AG09309 (cell line): ENCODE measurements around the gene CC2D2B.

ENCODE experiments used
- DNase-seq: peaks from one replicate; pipeline ENCODE4 v3.0.0-alpha.2; 2010; ENCODE audit warnings: low read depth
- H3K4me3 ChIP-seq: 2 replicates; pipeline ENCODE4 v1.5.1; 2011; ENCODE audit warnings: mild to moderate bottlenecking, low read depth, low read length, moderate library complexity; ENCODE audit not compliant: control insufficient read depth
- TF ChIP-seq, protein P1 (sequence below): IDR thresholded peaks from 2 replicates; pipeline ENCODE4 v1.5.1; 2011; ENCODE audit warnings: mild to moderate bottlenecking, low read depth, low read length, inconsistent platforms; ENCODE audit not compliant: insufficient read depth, control insufficient read depth; ENCODE audit errors: missing control alignments

Gene CC2D2B

DNA sequence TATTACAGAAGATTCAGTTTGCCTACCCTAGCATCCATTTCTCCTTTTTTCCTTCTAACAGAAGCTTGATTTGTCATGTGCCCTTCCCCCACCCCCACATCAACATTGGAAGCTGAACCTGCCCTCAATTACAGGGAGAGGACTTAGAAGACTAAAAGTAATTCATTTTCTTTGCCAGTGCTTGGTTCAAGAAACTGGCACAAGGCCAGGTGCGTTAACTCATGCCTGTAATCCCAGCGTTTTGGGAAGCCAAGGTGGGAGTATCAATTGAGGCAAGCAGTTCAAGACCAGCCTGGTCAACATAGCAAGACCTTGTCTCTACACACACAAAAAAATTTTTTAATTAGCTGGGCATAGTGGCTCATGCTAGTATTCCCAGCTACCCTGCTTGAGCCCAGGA is 168.2 kb downstream of the CC2D2B start:
- no peak overlapping the region for H3K4me3 ChIP-seq
- TF ChIP-seq, protein P1, sequence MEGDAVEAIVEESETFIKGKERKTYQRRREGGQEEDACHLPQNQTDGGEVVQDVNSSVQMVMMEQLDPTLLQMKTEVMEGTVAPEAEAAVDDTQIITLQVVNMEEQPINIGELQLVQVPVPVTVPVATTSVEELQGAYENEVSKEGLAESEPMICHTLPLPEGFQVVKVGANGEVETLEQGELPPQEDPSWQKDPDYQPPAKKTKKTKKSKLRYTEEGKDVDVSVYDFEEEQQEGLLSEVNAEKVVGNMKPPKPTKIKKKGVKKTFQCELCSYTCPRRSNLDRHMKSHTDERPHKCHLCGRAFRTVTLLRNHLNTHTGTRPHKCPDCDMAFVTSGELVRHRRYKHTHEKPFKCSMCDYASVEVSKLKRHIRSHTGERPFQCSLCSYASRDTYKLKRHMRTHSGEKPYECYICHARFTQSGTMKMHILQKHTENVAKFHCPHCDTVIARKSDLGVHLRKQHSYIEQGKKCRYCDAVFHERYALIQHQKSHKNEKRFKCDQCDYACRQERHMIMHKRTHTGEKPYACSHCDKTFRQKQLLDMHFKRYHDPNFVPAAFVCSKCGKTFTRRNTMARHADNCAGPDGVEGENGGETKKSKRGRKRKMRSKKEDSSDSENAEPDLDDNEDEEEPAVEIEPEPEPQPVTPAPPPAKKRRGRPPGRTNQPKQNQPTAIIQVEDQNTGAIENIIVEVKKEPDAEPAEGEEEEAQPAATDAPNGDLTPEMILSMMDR, result no peak

DNA sequence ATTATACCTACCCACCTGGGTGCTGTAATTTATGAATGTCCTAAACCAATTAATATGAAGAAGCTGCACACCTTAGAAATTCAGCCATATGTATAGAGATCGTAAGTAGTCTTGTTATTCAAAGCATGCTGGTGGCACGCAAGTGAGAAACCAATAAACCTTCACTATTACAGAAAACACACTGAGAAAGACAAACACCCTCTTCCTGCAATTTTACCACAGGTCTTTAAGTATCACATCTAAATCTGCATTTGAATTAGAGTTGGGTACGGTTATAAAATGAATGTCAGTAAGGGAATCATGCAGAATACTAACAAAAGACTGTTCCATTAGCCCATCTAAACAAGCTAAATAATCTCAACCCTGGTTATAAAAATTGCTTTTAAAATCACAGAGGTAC is 169.4 kb downstream of the CC2D2B start:
- DNase-seq, result no peak
- TF ChIP-seq, protein P1, result no peak
- H3K4me3 ChIP-seq, result no peak overlapping the region

More for the DNA sequence above, 168.2 kb downstream of the CC2D2B start:
- no peak for DNase-seq

DNA sequence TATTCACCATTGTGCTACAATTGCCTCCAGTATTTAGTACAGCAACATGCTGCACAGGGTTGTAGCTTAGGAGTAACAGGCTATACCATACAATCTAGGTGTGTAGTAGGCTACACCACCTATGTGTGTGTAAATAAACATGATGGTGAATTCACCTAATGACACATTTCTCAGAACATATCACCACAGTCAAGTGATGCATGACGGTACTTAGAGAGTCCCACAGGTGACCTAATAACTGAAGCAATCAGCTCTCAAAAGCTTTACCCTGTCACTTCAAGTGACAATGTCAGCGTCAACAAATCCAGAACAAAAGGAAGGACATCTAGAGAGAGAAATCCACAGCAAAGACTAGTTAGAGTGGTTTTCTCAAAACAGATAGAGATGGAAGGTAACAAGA is 174.4 kb downstream of the CC2D2B start:
- H3K4me3 ChIP-seq, result no peak overlapping the region
- DNase-seq, result no peak
- TF ChIP-seq, protein P1, result no peak
